ENCODE measurements around the gene SEMA6B.

DNA sequence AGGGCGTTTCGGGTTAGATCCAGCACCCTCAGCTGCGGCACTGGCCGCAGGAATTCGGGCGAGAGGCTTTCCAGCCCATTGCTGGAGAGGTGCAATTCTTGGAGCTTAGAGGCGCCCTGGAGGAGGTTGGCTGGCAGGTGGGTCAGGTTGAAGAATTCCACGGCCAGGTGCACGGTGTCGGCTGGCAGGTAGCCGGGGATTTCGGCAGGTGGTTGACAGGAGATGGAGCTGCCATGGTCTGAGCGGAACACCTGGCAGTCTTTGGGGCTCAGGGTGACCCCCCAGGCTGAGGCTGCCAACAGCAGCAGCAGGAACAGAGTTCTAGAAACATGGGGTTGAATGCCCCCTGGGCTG, 20.9 kb downstream of the SEMA6B start:
- TF ChIP-seq, protein P1, sequence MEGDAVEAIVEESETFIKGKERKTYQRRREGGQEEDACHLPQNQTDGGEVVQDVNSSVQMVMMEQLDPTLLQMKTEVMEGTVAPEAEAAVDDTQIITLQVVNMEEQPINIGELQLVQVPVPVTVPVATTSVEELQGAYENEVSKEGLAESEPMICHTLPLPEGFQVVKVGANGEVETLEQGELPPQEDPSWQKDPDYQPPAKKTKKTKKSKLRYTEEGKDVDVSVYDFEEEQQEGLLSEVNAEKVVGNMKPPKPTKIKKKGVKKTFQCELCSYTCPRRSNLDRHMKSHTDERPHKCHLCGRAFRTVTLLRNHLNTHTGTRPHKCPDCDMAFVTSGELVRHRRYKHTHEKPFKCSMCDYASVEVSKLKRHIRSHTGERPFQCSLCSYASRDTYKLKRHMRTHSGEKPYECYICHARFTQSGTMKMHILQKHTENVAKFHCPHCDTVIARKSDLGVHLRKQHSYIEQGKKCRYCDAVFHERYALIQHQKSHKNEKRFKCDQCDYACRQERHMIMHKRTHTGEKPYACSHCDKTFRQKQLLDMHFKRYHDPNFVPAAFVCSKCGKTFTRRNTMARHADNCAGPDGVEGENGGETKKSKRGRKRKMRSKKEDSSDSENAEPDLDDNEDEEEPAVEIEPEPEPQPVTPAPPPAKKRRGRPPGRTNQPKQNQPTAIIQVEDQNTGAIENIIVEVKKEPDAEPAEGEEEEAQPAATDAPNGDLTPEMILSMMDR (IDR thresholded peaks at IDR 0.05) = no peak
- TF ChIP-seq POLR2AphosphoS5 (IDR thresholded peaks at IDR 0.05; ENCODE audit: insufficient read depth in 1 of 2, low read depth in 1 of 2) = no peak
- TF ChIP-seq POLR2A (IDR thresholded peaks at IDR 0.05) = no peak
